Measurements from ENCODE around the gene ARHGAP26.

Gene ARHGAP26

DNA sequence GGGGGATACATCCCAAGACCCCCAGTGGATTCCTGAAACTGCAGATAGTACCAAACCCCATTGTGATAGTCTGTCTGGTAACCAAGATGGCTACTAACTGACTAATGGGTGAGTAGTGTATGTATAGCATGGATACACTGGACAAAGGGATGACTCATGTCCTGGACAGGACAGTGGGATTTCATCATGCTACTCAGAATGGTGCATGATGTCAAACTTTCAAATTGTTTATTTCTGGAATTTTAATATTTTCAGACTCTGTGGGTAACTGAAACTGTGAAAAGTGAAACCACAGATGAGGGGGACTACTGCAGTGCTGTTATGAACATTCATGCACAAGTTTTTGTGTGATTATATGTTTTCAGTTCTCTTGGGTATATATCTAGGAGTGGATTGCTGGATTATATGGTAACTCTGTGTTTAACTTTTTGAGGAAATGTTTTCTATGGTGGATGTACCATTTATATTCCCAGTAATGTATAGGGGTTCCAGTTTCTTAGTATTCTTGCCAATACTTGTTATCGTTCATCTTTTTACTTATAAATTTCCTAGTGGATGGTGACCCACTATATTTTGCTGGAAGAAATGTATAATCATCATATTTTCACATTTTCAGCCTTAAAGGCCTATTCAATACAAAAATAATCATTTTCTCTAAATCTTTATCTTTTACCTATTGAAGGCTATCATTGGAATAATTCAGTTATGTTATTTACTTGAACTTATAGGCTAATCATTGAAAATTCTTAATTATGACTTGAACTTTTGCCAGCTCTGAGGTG lies 492.4 kb downstream of the ARHGAP26 start:
- no peak for DNase-seq

DNA sequence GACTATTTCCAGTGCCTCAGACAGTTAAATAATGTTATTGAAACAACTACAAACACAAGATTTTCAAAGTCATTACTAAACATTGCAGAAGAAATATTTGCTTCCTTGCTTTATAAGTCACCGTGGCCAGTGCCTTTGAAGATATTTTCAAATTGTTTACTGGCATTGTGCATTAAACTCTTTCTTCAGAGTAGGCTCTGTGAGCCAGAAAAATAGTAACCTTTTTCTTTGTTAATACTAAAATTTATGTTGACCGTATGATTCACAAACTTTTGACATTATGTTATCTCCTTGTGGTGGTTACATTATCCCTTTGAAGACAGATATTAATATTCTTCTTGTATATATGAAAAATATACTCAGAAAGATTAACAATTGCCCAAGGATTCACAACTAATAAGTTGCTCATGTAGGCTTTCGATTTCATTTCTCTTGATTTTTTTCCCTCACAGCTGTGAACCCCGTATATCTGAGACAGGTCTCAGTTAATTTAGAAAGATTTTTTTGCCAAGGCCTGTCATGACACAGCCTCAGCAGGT lies 493.2 kb downstream of the ARHGAP26 start:
- DNase-seq = no peak

GRCh38 chr5:143265995-143266394 lies 495.8 kb downstream of the ARHGAP26 start:
- DNase-seq = no peak

- no peak for DNase-seq
Measured at GRCh38 chr5:143267186-143267585, 497.0 kb downstream of the ARHGAP26 start.

DNA sequence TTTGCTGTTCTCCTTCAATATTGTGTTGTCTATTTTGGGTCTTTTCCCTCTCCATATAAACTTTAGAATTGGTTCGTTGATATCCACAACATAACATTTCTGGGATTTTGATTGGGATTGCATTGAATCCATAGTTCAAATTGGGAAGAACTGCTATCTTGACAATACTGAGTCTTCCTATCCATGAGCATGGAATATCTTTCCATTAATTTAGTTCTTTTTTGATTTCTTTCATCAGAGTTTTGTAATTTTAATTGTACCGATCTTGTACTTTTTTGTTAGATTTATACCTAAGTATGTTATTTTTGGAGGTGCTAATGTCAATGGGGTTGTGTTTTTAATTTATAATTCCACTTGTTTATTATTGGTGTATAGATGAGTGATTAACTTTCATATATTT lies 498.2 kb downstream of the ARHGAP26 start:
- DNase-seq = no peak

DNA sequence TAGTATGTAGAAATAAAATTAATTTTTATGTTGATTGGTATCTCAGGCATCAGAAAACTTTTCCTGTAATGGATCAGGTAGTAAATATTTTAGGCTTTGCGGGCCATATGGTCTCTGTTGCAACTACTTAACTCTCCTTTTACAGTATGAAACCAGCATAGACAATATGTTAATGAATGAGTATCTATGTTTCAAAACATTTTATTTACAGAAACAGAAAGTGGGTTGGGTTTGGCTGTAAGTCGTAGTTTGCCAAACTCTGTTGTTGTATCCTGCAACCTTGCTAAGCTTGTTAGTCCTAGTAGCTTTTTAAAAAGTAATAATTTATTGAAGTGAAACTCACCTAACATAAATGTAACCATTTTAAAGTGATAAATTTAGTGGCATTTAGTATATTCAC lies 501.3 kb downstream of the ARHGAP26 start:
- no peak for DNase-seq

DNA sequence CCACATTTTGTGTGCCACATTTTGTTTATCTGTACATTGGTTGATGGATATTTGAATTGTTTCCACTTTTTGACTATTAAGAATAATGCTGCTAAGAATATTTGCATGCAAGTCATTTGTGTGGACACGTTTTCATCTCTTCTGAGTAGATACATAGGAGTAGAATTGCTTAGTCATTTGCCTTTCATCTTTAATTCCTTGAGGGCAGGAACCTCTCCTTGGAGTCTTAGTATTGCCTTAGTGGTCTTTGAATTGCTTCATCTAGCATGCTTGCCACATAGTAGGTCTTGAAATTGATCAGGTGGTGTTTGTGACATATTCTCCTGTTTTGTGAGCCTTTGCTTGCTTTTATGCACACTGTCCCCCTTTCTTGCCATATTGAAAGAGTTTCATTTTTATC lies 504.8 kb downstream of the ARHGAP26 start:
- no peak for DNase-seq

GRCh38 chr5:143275512-143276363 lies 505.6 kb downstream of the ARHGAP26 start:
- no peak for DNase-seq

GRCh38 chr5:143277536-143277935 lies 507.4 kb downstream of the ARHGAP26 start:
- DNase-seq = no peak
